ENCODE measurements around the gene GPR183.

GPR183 gene

DNA sequence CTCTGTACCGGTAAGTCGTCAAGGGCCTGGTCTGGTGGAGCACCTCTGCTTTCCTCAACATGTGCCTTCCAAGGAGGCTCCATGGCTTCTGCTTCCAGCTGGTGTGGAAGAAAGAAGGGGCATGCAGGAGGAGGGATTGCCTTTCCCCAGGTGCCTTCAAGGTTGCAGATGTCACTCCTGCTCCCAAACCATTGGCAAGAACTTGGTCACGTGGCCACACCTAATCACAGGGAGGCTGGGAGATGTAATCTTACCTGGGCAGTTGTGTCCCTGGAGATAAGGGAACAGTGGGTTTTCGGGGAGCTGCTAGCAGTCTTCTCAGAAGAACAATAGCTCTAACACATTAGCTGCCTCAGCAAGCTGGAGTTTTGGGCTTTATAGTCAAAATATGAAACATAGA lies 39.3 kb downstream of the GPR183 start:
- TF ChIP-seq, protein P1, sequence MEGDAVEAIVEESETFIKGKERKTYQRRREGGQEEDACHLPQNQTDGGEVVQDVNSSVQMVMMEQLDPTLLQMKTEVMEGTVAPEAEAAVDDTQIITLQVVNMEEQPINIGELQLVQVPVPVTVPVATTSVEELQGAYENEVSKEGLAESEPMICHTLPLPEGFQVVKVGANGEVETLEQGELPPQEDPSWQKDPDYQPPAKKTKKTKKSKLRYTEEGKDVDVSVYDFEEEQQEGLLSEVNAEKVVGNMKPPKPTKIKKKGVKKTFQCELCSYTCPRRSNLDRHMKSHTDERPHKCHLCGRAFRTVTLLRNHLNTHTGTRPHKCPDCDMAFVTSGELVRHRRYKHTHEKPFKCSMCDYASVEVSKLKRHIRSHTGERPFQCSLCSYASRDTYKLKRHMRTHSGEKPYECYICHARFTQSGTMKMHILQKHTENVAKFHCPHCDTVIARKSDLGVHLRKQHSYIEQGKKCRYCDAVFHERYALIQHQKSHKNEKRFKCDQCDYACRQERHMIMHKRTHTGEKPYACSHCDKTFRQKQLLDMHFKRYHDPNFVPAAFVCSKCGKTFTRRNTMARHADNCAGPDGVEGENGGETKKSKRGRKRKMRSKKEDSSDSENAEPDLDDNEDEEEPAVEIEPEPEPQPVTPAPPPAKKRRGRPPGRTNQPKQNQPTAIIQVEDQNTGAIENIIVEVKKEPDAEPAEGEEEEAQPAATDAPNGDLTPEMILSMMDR (conservative IDR thresholded peaks at IDR 0.05; ENCODE audit: low read depth, low read length) = no peak
- DNase-seq (ENCODE audit: low read depth) = no peak
- no peak overlapping the region for H3K4me3 ChIP-seq (ENCODE audit: low read length)

DNA sequence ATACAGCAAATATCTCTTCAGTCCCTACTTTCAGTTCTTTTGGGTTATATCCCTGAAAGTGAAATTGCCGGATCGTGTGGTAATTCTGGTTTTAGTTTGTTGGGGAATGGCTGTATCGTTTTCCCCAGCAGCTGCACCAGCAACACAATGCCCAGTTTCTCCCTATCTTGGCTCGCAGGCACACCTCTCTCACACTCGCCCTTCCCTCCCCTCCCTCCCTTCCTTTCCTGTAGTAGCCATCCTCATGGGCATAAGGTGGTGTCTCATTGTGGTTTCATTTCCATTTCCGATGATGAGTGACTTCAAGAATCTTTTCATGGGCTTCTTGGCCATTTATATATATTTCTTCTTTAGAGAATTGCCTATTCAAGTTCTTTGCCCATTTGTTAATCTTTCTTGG lies 40.4 kb downstream of the GPR183 start:
- no peak overlapping the region for H3K4me3 ChIP-seq (ENCODE audit: low read length)
- no peak for DNase-seq (ENCODE audit: low read depth)
- TF ChIP-seq, protein P1 (conservative IDR thresholded peaks at IDR 0.05; ENCODE audit: low read depth, low read length) = no peak

DNA sequence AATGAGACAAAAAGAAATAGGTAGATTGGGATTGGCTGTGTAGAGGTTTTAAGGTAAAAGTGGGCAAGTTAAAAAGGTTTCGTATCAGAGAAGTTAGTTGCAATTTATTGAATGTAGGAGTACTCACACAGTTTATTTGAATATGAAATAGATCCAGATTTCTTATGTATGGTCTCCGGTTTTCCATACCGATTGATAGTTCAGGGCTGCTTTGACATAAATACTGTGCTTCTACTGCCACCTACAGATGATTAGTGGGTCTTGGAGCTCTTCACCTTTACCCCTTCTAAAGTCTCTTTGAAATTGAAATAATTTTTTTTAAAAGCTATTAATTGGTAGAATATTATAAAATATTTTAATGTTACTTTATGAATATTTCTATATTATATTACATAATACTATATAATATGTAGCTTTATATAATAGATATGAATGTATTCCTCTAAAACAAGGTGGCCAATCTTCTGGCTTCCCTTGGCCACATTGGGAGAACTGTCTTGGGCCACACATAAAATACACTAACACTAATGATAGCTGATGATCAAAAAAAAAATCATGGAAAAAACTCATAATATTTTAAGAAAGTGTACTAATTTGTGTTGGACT lies 41.3 kb downstream of the GPR183 start:
- H3K4me3 ChIP-seq (ENCODE audit: low read length) = no peak overlapping the region
- DNase-seq (ENCODE audit: low read depth) = peak; percentile 19
- TF ChIP-seq, protein P1 (conservative IDR thresholded peaks at IDR 0.05; ENCODE audit: low read depth, low read length) = peak; percentile 70

DNA sequence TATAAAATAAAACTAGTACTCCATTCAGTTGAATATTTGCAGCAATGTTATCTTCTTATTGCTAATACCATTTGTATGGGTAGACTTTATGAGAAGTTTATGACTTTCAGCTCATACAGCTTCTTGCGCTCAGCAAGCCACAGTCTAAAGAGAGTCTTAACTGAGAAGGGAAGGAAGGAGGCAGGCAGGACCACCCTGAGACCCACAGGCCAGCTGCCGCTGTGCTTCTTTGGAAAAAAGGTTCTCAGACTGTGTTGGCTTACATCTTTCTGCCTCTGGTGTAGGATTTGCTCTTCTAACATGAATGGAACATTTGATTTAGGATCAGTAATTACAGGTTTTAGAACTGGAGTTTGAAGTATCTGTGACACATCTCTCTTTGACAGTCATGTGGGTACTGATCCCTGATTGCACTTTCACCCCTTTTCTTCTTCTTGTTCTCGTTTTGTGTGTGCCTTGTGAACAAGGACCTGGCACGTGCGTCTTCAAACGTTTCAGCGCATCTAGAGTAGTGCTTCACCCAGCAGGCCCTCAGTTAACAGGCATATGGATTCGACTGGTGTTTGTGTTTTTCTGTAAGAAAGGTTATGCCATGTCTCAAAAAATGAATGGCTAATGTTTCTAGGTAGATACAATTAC lies 41.9 kb downstream of the GPR183 start:
- H3K4me3 ChIP-seq (ENCODE audit: low read length) = no peak overlapping the region
- no peak for DNase-seq (ENCODE audit: low read depth)
- TF ChIP-seq, protein P1 (conservative IDR thresholded peaks at IDR 0.05; ENCODE audit: low read depth, low read length) = no peak

DNA sequence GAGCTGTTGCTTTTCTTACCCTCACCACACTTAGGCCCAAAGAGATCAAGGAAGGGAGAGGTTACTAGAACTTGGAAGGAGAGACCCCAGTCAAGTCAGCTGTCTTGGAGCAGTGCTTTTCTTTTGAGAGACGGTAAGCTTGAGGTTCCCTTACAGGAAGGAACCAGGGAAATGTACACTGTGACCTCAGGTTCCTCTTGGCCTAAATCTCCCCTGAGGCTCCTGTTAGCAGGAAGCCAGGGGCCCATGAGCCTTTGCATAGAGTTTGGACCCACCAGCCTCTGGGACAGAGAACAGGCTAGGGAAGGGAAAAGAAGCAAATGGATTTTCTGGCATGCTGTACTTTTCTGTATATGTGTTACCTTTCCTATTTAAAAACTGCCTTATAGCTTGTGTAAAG lies 43.1 kb downstream of the GPR183 start:
- H3K4me3 ChIP-seq (ENCODE audit: low read length) = no peak overlapping the region
- TF ChIP-seq, protein P1 (conservative IDR thresholded peaks at IDR 0.05; ENCODE audit: low read depth, low read length) = no peak
- no peak for DNase-seq (ENCODE audit: low read depth)

DNA sequence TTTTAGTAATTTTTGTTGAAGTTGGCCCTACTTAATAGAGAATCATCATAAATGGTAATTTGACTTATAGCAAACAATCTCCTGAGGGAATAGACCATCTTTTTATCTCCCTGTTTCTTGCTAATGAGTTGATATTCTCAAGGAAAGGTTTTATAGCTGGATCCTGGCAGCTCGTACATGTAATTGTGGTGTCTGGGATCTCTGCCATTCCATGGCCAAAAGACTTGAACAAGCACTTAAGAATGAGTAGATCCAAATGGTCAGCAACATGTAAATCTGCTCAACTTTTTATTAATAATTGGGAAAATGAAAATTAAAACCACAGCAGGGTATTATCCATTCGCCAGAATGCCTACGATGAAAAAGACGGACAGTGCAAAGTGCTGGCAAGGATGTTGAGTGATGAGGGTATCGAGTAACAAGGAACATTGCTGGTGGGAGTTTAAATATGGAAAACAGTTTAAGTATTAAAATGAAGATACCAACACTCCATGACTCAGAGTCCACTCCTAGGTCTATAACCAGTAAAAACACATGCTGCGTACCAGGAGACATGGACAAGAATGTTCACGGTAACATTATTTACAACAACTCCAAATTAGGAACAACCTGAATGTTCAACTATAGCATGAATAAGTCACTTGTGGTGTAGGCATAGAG lies 43.9 kb downstream of the GPR183 start:
- no peak for DNase-seq (ENCODE audit: low read depth)
- no peak overlapping the region for H3K4me3 ChIP-seq (ENCODE audit: low read length)
- TF ChIP-seq, protein P1 (conservative IDR thresholded peaks at IDR 0.05; ENCODE audit: low read depth, low read length) = no peak

DNA sequence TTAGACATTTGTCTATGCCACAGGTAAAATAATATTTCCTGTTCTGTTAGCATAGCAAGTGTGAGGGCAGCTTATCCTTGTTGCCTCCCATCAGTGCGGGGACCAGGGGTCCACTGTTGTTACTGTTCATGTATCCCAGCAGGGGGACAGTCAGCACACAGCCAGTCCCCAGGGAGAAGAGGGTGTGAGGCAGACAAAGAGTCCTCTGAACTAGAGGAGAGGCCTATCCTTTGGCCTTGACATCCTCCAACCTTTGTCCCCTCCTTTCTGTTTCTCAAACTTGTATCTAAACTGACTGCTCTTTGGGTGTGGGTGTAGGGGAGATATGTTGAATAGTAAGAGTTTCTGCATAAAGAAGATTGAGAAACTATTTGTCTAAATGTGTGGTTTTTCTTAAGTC lies 46.1 kb downstream of the GPR183 start:
- no peak for DNase-seq (ENCODE audit: low read depth)
- TF ChIP-seq, protein P1 (conservative IDR thresholded peaks at IDR 0.05; ENCODE audit: low read depth, low read length) = no peak
- H3K4me3 ChIP-seq (ENCODE audit: low read length) = no peak overlapping the region
